DOHH2 (cell line): ENCODE results near the gene DCAF6.

Source experiments
- H3F3A ChIP-seq: fragments of 200-600 bp; sonication (generic), shearing (Covaris generic); 2 replicates; pipeline ENCODE4 v1.6.0; 2016; ENCODE audit warnings: antibody characterized with exemption, mild to moderate bottlenecking; ENCODE audit not compliant: control insufficient read depth, insufficient read depth
- H3K27ac ChIP-seq: fragments of 200-600 bp; sonication (generic); 2 replicates; pipeline ENCODE4 v1.5.1; 2014; ENCODE audit warnings: low read depth, mild to moderate bottlenecking, low read length, moderate library complexity
- H3K27me3 ChIP-seq: fragments of 200-600 bp; sonication (generic); 2 replicates; pipeline ENCODE4 v1.6.1; 2014; ENCODE audit warnings: mild to moderate bottlenecking, low read length, mixed read lengths; ENCODE audit not compliant: control insufficient read depth
- H3K36me3 ChIP-seq: fragments of 200-600 bp; sonication (generic); 2 replicates; pipeline ENCODE4 v1.6.1; 2014; ENCODE audit warnings: mild to moderate bottlenecking, low read length, moderate library complexity, mixed read lengths; ENCODE audit not compliant: control insufficient read depth
- H3K4me1 ChIP-seq: fragments of 200-600 bp; sonication (generic); 2 replicates; pipeline ENCODE4 v1.6.1; 2014; ENCODE audit warnings: mild to moderate bottlenecking, low read length, mixed read lengths; ENCODE audit not compliant: control insufficient read depth
- H3K4me2 ChIP-seq: fragments of 200-600 bp; sonication (generic); 2 replicates; pipeline ENCODE4 v1.6.0; 2014; ENCODE audit warnings: mild to moderate bottlenecking, low read length, moderate library complexity
- H3K4me3 ChIP-seq: fragments of 200-600 bp; sonication (generic); 2 replicates; pipeline ENCODE4 v1.5.1; 2014; ENCODE audit warnings: mild to moderate bottlenecking, low read length, mixed read lengths
- H3K79me2 ChIP-seq: fragments of 200-600 bp; sonication (generic); 2 replicates; pipeline ENCODE4 v1.6.1; 2014; ENCODE audit warnings: mild to moderate bottlenecking, low read length, mixed read lengths; ENCODE audit not compliant: control insufficient read depth
- H3K9me2 ChIP-seq: fragments of 200-600 bp; sonication (generic); replicated peaks from 2 replicates; pipeline ENCODE4 v1.6.1; 2014; ENCODE audit warnings: mild to moderate bottlenecking, low read length, mixed read lengths; ENCODE audit not compliant: control insufficient read depth
- H3K9me3 ChIP-seq: fragments of 200-600 bp; sonication (generic); 2 replicates; pipeline ENCODE4 v1.6.1; 2014; ENCODE audit warnings: antibody characterized with exemption, low read length, mixed read lengths; ENCODE audit not compliant: control insufficient read depth, insufficient read depth
- H4K20me1 ChIP-seq: fragments of 200-600 bp; sonication (generic); 2 replicates; pipeline ENCODE4 v1.6.0; 2014; ENCODE audit warnings: low read depth, mild to moderate bottlenecking, antibody characterized with exemption, low read length, moderate library complexity; ENCODE audit not compliant: control insufficient read depth, insufficient read depth
- CTCF ChIP-seq: fragments of 200-600 bp; sonication (generic); IDR thresholded peaks from one replicate; pipeline ENCODE4 v1.5.1; 2014; ENCODE audit warnings: antibody characterized with exemption, mild to moderate bottlenecking, low read depth, low read length; ENCODE audit not compliant: poor library complexity, severe bottlenecking
- EZH2phosphoT487 ChIP-seq: fragments of 200-600 bp; sonication (generic); IDR thresholded peaks from 2 replicates; pipeline ENCODE4 v1.6.1; 2017; ENCODE audit warnings: borderline replicate concordance, mild to moderate bottlenecking, antibody characterized with exemption, low read length, moderate library complexity, mixed read lengths

The DCAF6 gene

GRCh38 chr1:167922611-167923074 is 13.8 kb upstream of the DCAF6 start:
- no peak overlapping the region for H3K4me2 ChIP-seq
- no peak overlapping the region for H3K27ac ChIP-seq
- no peaks in the 10 kb centered on the region for H3K9me3 ChIP-seq
- TF ChIP-seq EZH2phosphoT487 (no peak), CTCF (no peak)
- H3K9me2 ChIP-seq, result no peaks in the 10 kb centered on the region
- H3K27me3 ChIP-seq, result no peaks in the 10 kb centered on the region
- no peaks in the 10 kb centered on the region for H4K20me1 ChIP-seq
- H3K36me3 ChIP-seq, result peaks cover 28% of the 10 kb centered on the region
- H3F3A ChIP-seq, result no peaks in the 10 kb centered on the region
- peaks cover 52% of the 10 kb centered on the region for H3K4me1 ChIP-seq
- H3K4me3 ChIP-seq, result no peak overlapping the region
- H3K79me2 ChIP-seq, result peaks cover 25% of the 10 kb centered on the region

- Histone ChIP-seq H4K20me1 (no peaks in the 10 kb centered on the region), H3K4me1 (peaks cover 58% of the 10 kb centered on the region), H3K4me2 (no peak overlapping the region), H3K4me3 (no peak overlapping the region), H3F3A (no peaks in the 10 kb centered on the region), H3K27me3 (no peaks in the 10 kb centered on the region), H3K79me2 (peaks cover 33% of the 10 kb centered on the region), H3K9me2 (no peaks in the 10 kb centered on the region), H3K36me3 (peaks cover 20% of the 10 kb centered on the region), H3K9me3 (no peaks in the 10 kb centered on the region), H3K27ac (no peak overlapping the region)
- TF ChIP-seq CTCF, result no peak
- TF ChIP-seq EZH2phosphoT487, result no peak
Measured at GRCh38 chr1:167923324-167924056, 13.0 kb upstream of the DCAF6 start.

- Histone ChIP-seq H3K36me3 (peaks cover 20% of the 10 kb centered on the region), H3K9me2 (no peaks in the 10 kb centered on the region), H3K4me3 (no peak overlapping the region), H4K20me1 (no peaks in the 10 kb centered on the region), H3K79me2 (peaks cover 39% of the 10 kb centered on the region), H3K4me1 (peaks cover 62% of the 10 kb centered on the region), H3K27ac (no peak overlapping the region), H3K4me2 (no peak overlapping the region), H3K9me3 (no peaks in the 10 kb centered on the region), H3F3A (no peaks in the 10 kb centered on the region), H3K27me3 (no peaks in the 10 kb centered on the region)
- TF ChIP-seq CTCF (no peak), EZH2phosphoT487 (no peak)
Measured at GRCh38 chr1:167924102-167924501, 12.4 kb upstream of the DCAF6 start.
